HEK293 (cell line): ENCODE data around the gene CLIP1.
"Not testable (repeated sequence)": the region's sequence is repeated elsewhere in the genome, so short reads cannot be mapped to it uniquely, and the experiment has no call there.

Source experiments
- BCL11A ChIP-seq: fragments of 450-650 bp; formaldehyde crosslinking; IDR thresholded peaks from 2 replicates; pipeline ENCODE4 v1.5.1; 2016; ENCODE audit warnings: low read depth, missing biosample characterization, missing genetic modification characterization
- MZF1 ChIP-seq: fragments of 450-650 bp; formaldehyde crosslinking; IDR thresholded peaks from 2 replicates; pipeline ENCODE4 v1.5.1; 2017; ENCODE audit warnings: missing biosample characterization, missing genetic modification characterization, borderline replicate concordance
- REST ChIP-seq: fragments of 450-650 bp; formaldehyde crosslinking; IDR thresholded peaks from 2 replicates; pipeline ENCODE4 v1.5.1; 2016; ENCODE audit warnings: missing biosample characterization, missing genetic modification characterization
- TCF7L2 ChIP-seq: IDR thresholded peaks from 2 replicates; pipeline ENCODE4 v1.6.1; 2011; ENCODE audit warnings: low read depth, mild to moderate bottlenecking, inconsistent platforms, low read length, moderate library complexity, borderline replicate concordance
- ZBTB26 ChIP-seq: fragments of 450-650 bp; formaldehyde crosslinking; optimal IDR thresholded peaks from 2 replicates; pipeline ENCODE3; 2016; ENCODE audit warnings: missing biosample characterization, mild to moderate bottlenecking, missing genetic modification characterization
- ZNF16 ChIP-seq: fragments of 450-650 bp; formaldehyde crosslinking; IDR thresholded peaks from 2 replicates; pipeline ENCODE4 v1.5.1; 2016; ENCODE audit warnings: low read depth, missing biosample characterization, missing genetic modification characterization
- ZNF19 ChIP-seq: fragments of 450-650 bp; formaldehyde crosslinking; IDR thresholded peaks from 2 replicates; pipeline ENCODE4; 2016; ENCODE audit warnings: missing biosample characterization, missing genetic modification characterization, low read depth
- ZNF530 ChIP-seq: fragments of 450-650 bp; formaldehyde crosslinking; IDR thresholded peaks from 2 replicates; pipeline ENCODE4 v1.5.1; 2016; ENCODE audit warnings: low read depth, missing biosample characterization, missing genetic modification characterization
- ZNF600 ChIP-seq: fragments of 450-650 bp; formaldehyde crosslinking; IDR thresholded peaks from 2 replicates; pipeline ENCODE4 v1.5.1; 2016; ENCODE audit warnings: missing biosample characterization, missing genetic modification characterization
- TF ChIP-seq, protein P1 (sequence below): fragments of 450-650 bp; formaldehyde crosslinking; IDR thresholded peaks from 2 replicates; pipeline ENCODE4 v1.5.1; 2016; ENCODE audit warnings: missing biosample characterization, missing genetic modification characterization

GRCh38 chr12:122258462-122258861 lies 164.0 kb downstream of the CLIP1 start:
- TF ChIP-seq ZNF19 (tag by site-specific recombination); ZNF16; ZNF530 (tag by site-specific recombination); MZF1 (tag by site-specific recombination); ZNF600 (tag by site-specific recombination); BCL11A; TCF7L2; ZBTB26; REST (tag by site-specific recombination): not testable (repeated sequence)
- TF ChIP-seq, protein P1, sequence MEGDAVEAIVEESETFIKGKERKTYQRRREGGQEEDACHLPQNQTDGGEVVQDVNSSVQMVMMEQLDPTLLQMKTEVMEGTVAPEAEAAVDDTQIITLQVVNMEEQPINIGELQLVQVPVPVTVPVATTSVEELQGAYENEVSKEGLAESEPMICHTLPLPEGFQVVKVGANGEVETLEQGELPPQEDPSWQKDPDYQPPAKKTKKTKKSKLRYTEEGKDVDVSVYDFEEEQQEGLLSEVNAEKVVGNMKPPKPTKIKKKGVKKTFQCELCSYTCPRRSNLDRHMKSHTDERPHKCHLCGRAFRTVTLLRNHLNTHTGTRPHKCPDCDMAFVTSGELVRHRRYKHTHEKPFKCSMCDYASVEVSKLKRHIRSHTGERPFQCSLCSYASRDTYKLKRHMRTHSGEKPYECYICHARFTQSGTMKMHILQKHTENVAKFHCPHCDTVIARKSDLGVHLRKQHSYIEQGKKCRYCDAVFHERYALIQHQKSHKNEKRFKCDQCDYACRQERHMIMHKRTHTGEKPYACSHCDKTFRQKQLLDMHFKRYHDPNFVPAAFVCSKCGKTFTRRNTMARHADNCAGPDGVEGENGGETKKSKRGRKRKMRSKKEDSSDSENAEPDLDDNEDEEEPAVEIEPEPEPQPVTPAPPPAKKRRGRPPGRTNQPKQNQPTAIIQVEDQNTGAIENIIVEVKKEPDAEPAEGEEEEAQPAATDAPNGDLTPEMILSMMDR (tag by site-specific recombination), result not testable (repeated sequence)
